SW480 (cell line): ENCODE data around the gene CCNG2.

Experiments
- DNase-seq: peaks from one replicate; pipeline ENCODE4 v3.0.0-alpha.2; 2016; ENCODE audit warnings: low spot score

CCNG2 gene

GRCh38 chr4:77203380-77204197 is 46.6 kb downstream of the CCNG2 start:
- DNase-seq, result peak; percentile 51

GRCh38 chr4:77204621-77205020 is 47.6 kb downstream of the CCNG2 start:
- DNase-seq, result no peak

GRCh38 chr4:77209012-77209411 is 52.0 kb downstream of the CCNG2 start:
- DNase-seq, result no peak

GRCh38 chr4:77209936-77210335 is 52.9 kb downstream of the CCNG2 start:
- DNase-seq, result no peak

- no peak for DNase-seq
Measured at GRCh38 chr4:77215107-77215506, 58.1 kb downstream of the CCNG2 start.

GRCh38 chr4:77217526-77217925 is 60.5 kb downstream of the CCNG2 start:
- no peak for DNase-seq

GRCh38 chr4:77219266-77219665 is 62.3 kb downstream of the CCNG2 start:
- no peak for DNase-seq
